HepG2 (cell line): ENCODE measurements around the gene TPCN2. TPM values are rescaled to one million over a fixed set of nuclear protein-coding genes. Genes with fewer than 3 reads are reported as not detected.

Experiments
- ATAC-seq: fragments of 200-7000 bp; cut with Tn5 transposase; 3 replicates; pipeline ENCODE4 v1.9.1; 2020; ENCODE audit warnings: mild to moderate bottlenecking, moderate library complexity
- BruUV-seq: library from RNA; stranded (reverse); fragments of 400-500 nt; replicated peaks from 2 replicates; lab custom pipeline; 2021; lab: Mats Ljungman, UMichigan
- CTCF ChIA-PET: fragments of 300-600 bp; formaldehyde crosslinking; extraction: SDS; loops from one replicate; lab custom pipeline; 2021; ENCODE audit warnings: low total read pairs, inconsistent platforms, low intra/inter-chr PET ratio; lab: Yijun Ruan, JAX
- POLR2A ChIA-PET: fragments of 350-600 bp; sonication (Branson Sonifier 250); formaldehyde crosslinking; loops from one replicate; lab custom pipeline; 2020; ENCODE audit warnings: antibody characterized with exemption, inconsistent platforms; lab: Yijun Ruan, JAX
- DNase-seq: peaks from one replicate; pipeline ENCODE4 v3.0.0-alpha.2; 2015; ENCODE audit warnings: low spot score
- FAIRE-seq: peaks from 3 replicates; lab custom pipeline; 2011; peaks lifted over from hg19 to GRCh38; lab: Jason Lieb, UNC
- H2AFZ ChIP-seq: one replicate; pipeline ENCODE4 v1.6.1; 2011; ENCODE audit warnings: low read length, inconsistent platforms
- H3K27ac ChIP-seq: fragments of 300-600 bp; 3 replicates; pipeline ENCODE4 v1.8.0; 2011; ENCODE audit warnings: mixed run types, mild to moderate bottlenecking, mixed read lengths, low read length, inconsistent platforms; ENCODE audit not compliant: insufficient read depth; ENCODE audit errors: extremely low read length
- H3K27me3 ChIP-seq, 2 experiments: fragments of 200-600 bp in 1 of 2; 2 replicates in 1 of 2; 3 replicates in 1 of 2; pipeline versions ENCODE4 v1.6.0 to v1.8.0; 2011; ENCODE audit warnings: low read length in 2 of 2, mild to moderate bottlenecking in 2 of 2, moderate library complexity in 2 of 2, inconsistent platforms in 1 of 2; ENCODE audit not compliant: insufficient read depth in 2 of 2, control insufficient read depth in 1 of 2
- H3K36me3 ChIP-seq, 2 experiments: fragments of 200-600 bp in 1 of 2; replicated peaks in 1 of 2; 2 replicates in 1 of 2; 3 replicates in 1 of 2; pipeline versions ENCODE4 v1.5.1 to v1.8.0; 2011; ENCODE audit warnings: low read length in 2 of 2, inconsistent platforms in 1 of 2; ENCODE audit not compliant: insufficient read depth in 2 of 2, control insufficient read depth in 1 of 2
- H3K4me1 ChIP-seq: 2 replicates; pipeline ENCODE4 v1.5.1; 2012; ENCODE audit warnings: low read length, inconsistent platforms; ENCODE audit not compliant: insufficient read depth
- H3K4me2 ChIP-seq: 2 replicates; pipeline ENCODE4 v1.6.0; 2011; ENCODE audit warnings: low read depth, low read length, inconsistent platforms
- H3K4me3 ChIP-seq, 3 experiments: fragments of 200-600 bp in 1 of 3; sonication (generic), shearing (Covaris generic) in 1 of 3; replicated peaks in 1 of 3; 2 replicates each; pipeline ENCODE4 v1.5.1; 2011 to 2016; ENCODE audit warnings: low read length in 3 of 3, inconsistent platforms in 2 of 3, low read depth in 2 of 3, mild to moderate bottlenecking in 2 of 3, control low read depth in 1 of 3, mixed read lengths in 1 of 3; ENCODE audit not compliant: insufficient read depth in 1 of 3
- H3K79me2 ChIP-seq: one replicate; pipeline ENCODE4 v1.6.1; 2011; ENCODE audit warnings: low read length, inconsistent platforms; ENCODE audit not compliant: insufficient read depth
- H3K9ac ChIP-seq: 2 replicates; pipeline ENCODE4 v1.6.0; 2011; ENCODE audit warnings: mild to moderate bottlenecking, low read depth, low read length, inconsistent platforms; ENCODE audit not compliant: insufficient read depth
- H3K9me3 ChIP-seq: 2 replicates; pipeline ENCODE4 v1.5.1; 2012; ENCODE audit warnings: mild to moderate bottlenecking, low read length
- H4K20me1 ChIP-seq: 2 replicates; pipeline ENCODE4 v1.6.0; 2011; ENCODE audit warnings: inconsistent platforms, mild to moderate bottlenecking, low read length, moderate library complexity; ENCODE audit not compliant: insufficient read depth
- CEBPG ChIP-seq: IDR thresholded peaks from 2 replicates; pipeline ENCODE4 v1.6.1; 2016
- EP300 ChIP-seq, 3 experiments: sonication (generic) in 1 of 3; formaldehyde crosslinking in 1 of 3; IDR thresholded peaks; 2 replicates each; pipeline versions ENCODE4 v1.5.1 to v1.6.1; 2011 to 2020; ENCODE audit warnings: low read depth in 2 of 3, low read length in 2 of 3, borderline replicate concordance in 1 of 3, improper control_type of control experiment in 1 of 3, mild to moderate bottlenecking in 1 of 3, missing genetic modification reagents in 1 of 3, moderate library complexity in 1 of 3
- FIP1L1 ChIP-seq: fragments of 200-400 bp; formaldehyde crosslinking; IDR thresholded peaks from 2 replicates; pipeline ENCODE4 v1.6.1; 2018; ENCODE audit warnings: low read depth, mild to moderate bottlenecking, low read length, moderate library complexity, borderline replicate concordance; ENCODE audit not compliant: insufficient read depth
- ISX ChIP-seq: sonication (generic); formaldehyde crosslinking; conservative IDR thresholded peaks from 2 replicates; pipeline ENCODE4 v1.5.0; 2020; ENCODE audit warnings: missing genetic modification reagents
- KLF15 ChIP-seq: sonication (generic); formaldehyde crosslinking; IDR thresholded peaks from 2 replicates; pipeline ENCODE4 v1.8.1; 2023; ENCODE audit warnings: borderline replicate concordance, mild to moderate bottlenecking, inconsistent platforms, missing genetic modification reagents, mixed read lengths
- NBN ChIP-seq: fragments of 450-650 bp; conservative IDR thresholded peaks from 2 replicates; pipeline ENCODE4 v1.6.1; 2017
- STAT5B ChIP-seq: sonication (generic); formaldehyde crosslinking; IDR thresholded peaks from 2 replicates; pipeline ENCODE4 v1.4.0; 2020; ENCODE audit warnings: missing genetic modification reagents
- TMF1 ChIP-seq: sonication (generic); formaldehyde crosslinking; IDR thresholded peaks from 2 replicates; pipeline ENCODE4 v1.8.1; 2022; ENCODE audit warnings: low read depth, missing genetic modification reagents
- XRCC5 ChIP-seq: fragments of 200-400 bp; formaldehyde crosslinking; optimal IDR thresholded peaks from 2 replicates; pipeline ENCODE3; 2017; ENCODE audit warnings: mild to moderate bottlenecking, low read length
- YY1 ChIP-seq: IDR thresholded peaks from 2 replicates; pipeline ENCODE4 v1.6.1; 2011; ENCODE audit warnings: low read length, low read depth, moderate library complexity, mild to moderate bottlenecking; ENCODE audit not compliant: insufficient read depth, insufficient replicate concordance
- ZBTB21 ChIP-seq: sonication (generic); formaldehyde crosslinking; IDR thresholded peaks from 2 replicates; pipeline ENCODE4 v1.4.0; 2020; ENCODE audit warnings: missing genetic modification reagents
- ZNF549 ChIP-seq: sonication (generic); formaldehyde crosslinking; IDR thresholded peaks from 2 replicates; pipeline ENCODE4 v1.5.0; 2020; ENCODE audit warnings: missing genetic modification reagents
- ZNF619 ChIP-seq: sonication (generic); formaldehyde crosslinking; IDR thresholded peaks from 2 replicates; pipeline ENCODE4 v1.4.0; 2020; ENCODE audit warnings: mild to moderate bottlenecking, missing genetic modification reagents
- WGBS: methylation state at CpG from one replicate; pipeline ENCODE4 v1.1.6; 2017; ENCODE audit warnings: low lambda C conversion rate; 5-methylcytosine and 5-hydroxymethylcytosine counted together
- in situ Hi-C: cut with HindIII; loops from 2 replicates; pipeline ENCODE4 v1.10.0; 2017; ENCODE audit warnings: low pct_unique_long_range_greater_than_20kb; ENCODE audit not compliant: extremely low pct_ligation_motif_present
- intact Hi-C: fragments of 100-400 bp; cut with micrococcal nuclease; formaldehyde crosslinking; loops from one replicate; pipeline ENCODE4 v1.10.0; 2022; ENCODE audit not compliant: unreplicated experiment
- polyA plus RNA-seq, 8 experiments: library from polyadenylated mRNA; depleted of rRNA in 3 of 8; stranded (reverse) in 7 of 8; unstranded in 1 of 8; fragments of >200 nt; fragmentation: Illumina TruSeq in 4 of 8; extraction: Trizol in 4 of 8; gene quantifications; 2 replicates each; pipeline versions ENCODE4 v1.2.1 to v1.2.3, GENCODE V29; 2011 to 2016; ENCODE audit warnings: low read depth in 4 of 8, missing spikeins in 1 of 8, mixed read lengths in 1 of 8; ENCODE audit not compliant: insufficient read depth in 1 of 8
- total RNA-seq, 5 experiments: library from RNA; depleted of rRNA; stranded (reverse); fragments of >200 nt; fragmentation: Illumina TruSeq; extraction: Trizol; gene quantifications; 2 replicates each; pipeline ENCODE4 v1.2.3, GENCODE V29; 2016; ENCODE audit warnings: low read depth in 1 of 5
- TF ChIP-seq, protein P1 (sequence below): sonication (generic); formaldehyde crosslinking; IDR thresholded peaks from 2 replicates; pipeline ENCODE4 v1.4.0; 2020; ENCODE audit warnings: missing genetic modification reagents

The TPCN2 gene
- total and polyA plus RNA-seq, 2 of the 13 experiments (the other 11 are each of a cell fraction or from before 2014, with no cell fraction given), result 5.6 to 5.9 TPM

DNA sequence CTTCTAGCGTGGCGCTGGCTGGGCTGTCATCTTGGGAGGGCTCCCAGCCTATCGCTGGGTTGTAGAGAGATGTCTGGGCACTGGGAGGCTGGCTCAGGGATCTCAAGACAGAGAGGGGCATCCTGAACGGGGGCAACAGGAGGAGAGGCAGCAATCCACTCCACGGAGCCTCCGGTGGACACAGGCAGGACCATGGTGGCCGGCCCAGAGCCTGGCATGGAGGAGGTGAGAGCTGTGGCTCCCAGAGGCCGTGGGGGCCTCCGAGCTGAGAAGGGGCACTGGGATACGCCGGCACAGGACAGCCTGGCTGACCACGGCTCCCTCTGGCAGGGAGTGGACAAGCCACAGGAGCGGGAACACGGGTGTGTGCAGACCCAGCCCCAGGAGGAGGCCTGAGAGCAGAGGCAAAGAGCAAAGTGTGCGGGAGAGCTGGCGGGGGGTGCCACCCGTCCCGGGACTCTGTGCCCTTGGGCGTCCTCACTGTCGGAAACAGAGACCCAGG is 44.8 kb upstream of the TPCN2 start:
- DNase-seq, result no peak
- CTCF ChIA-PET, result no interaction called here
- 34% methylated on average over 6 of the region's 20 CpGs for WGBS

More for the DNA sequence above, 44.8 kb upstream of the TPCN2 start:
- TF ChIP-seq FIP1L1, result no peak
- no peak for TF ChIP-seq NBN
- TF ChIP-seq EP300 (IDR thresholded peaks at IDR 0.05; ENCODE audit: low read depth in 2 of 2, low read length in 2 of 2), result no peak
- TF ChIP-seq EP300 (CRISPR knock-in tag; IDR thresholded peaks at IDR 0.05; ENCODE audit: borderline replicate concordance), result no peak
- TF ChIP-seq, protein P1, sequence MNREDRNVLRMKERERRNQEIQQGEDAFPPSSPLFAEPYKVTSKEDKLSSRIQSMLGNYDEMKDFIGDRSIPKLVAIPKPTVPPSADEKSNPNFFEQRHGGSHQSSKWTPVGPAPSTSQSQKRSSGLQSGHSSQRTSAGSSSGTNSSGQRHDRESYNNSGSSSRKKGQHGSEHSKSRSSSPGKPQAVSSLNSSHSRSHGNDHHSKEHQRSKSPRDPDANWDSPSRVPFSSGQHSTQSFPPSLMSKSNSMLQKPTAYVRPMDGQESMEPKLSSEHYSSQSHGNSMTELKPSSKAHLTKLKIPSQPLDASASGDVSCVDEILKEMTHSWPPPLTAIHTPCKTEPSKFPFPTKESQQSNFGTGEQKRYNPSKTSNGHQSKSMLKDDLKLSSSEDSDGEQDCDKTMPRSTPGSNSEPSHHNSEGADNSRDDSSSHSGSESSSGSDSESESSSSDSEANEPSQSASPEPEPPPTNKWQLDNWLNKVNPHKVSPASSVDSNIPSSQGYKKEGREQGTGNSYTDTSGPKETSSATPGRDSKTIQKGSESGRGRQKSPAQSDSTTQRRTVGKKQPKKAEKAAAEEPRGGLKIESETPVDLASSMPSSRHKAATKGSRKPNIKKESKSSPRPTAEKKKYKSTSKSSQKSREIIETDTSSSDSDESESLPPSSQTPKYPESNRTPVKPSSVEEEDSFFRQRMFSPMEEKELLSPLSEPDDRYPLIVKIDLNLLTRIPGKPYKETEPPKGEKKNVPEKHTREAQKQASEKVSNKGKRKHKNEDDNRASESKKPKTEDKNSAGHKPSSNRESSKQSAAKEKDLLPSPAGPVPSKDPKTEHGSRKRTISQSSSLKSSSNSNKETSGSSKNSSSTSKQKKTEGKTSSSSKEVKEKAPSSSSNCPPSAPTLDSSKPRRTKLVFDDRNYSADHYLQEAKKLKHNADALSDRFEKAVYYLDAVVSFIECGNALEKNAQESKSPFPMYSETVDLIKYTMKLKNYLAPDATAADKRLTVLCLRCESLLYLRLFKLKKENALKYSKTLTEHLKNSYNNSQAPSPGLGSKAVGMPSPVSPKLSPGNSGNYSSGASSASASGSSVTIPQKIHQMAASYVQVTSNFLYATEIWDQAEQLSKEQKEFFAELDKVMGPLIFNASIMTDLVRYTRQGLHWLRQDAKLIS, result no peak
- TF ChIP-seq KLF15 (CRISPR knock-in tag), result no peak
- no peak for TF ChIP-seq ZNF619
- no peak for TF ChIP-seq ZNF549 (CRISPR knock-in tag)
- TF ChIP-seq STAT5B (CRISPR knock-in tag), result no peak
- TF ChIP-seq CEBPG (CRISPR knock-in tag), result no peak
- no peak for TF ChIP-seq XRCC5
- TF ChIP-seq YY1, result no peak
- no peak for TF ChIP-seq ZBTB21 (CRISPR knock-in tag)
- no peak for TF ChIP-seq ISX (CRISPR knock-in tag)
- no peak for TF ChIP-seq TMF1 (CRISPR knock-in tag)
- FAIRE-seq (no peak), ATAC-seq (no peak)
- Histone ChIP-seq H3K36me3 (no peaks in the 10 kb centered on the region), H3K79me2 (no peaks in the 10 kb centered on the region), H3K4me2 (no peak overlapping the region), H3K4me3 (no peak overlapping the region), H3K9me3 (no peaks in the 10 kb centered on the region), H3K27me3 (peaks cover 4 to 48% of the 10 kb centered on the region in 2 experiments; a peak in 4 of 5 replicates), H2AFZ (no peak overlapping the region), H3K9ac (no peak overlapping the region), H3K27ac (no peak overlapping the region), H3K4me1 (peaks cover 31% of the 10 kb centered on the region), H4K20me1 (no peaks in the 10 kb centered on the region)
- POLR2A ChIA-PET, result no interaction called here
- intact Hi-C loops (no loop called here), in situ Hi-C loops (no loop called here)
- no TSS peak for BruUV-seq
